Measurements from ENCODE around the gene PCDH9. TPM values are rescaled to one million over a fixed set of nuclear protein-coding genes. Genes with fewer than 3 reads are reported as not detected.

Gene PCDH9
- polyA plus RNA-seq, 5 donors: 1.7 to 3.8 (median 2.4) TPM

- no peak for DNase-seq
Observed at GRCh38 chr13:66576381-66576780, 653.8 kb downstream of the PCDH9 start.

- no peak for DNase-seq
Observed at GRCh38 chr13:66574606-66575005, 655.5 kb downstream of the PCDH9 start.

GRCh38 chr13:66567899-66568612 is 662.1 kb downstream of the PCDH9 start:
- DNase-seq: no peak

- DNase-seq: no peak
Observed at GRCh38 chr13:66565279-66565678, 664.9 kb downstream of the PCDH9 start.

- DNase-seq: no peak
Observed at GRCh38 chr13:66563076-66563475, 667.1 kb downstream of the PCDH9 start.

- DNase-seq: no peak
Observed at GRCh38 chr13:66562054-66562453, 668.1 kb downstream of the PCDH9 start.

- DNase-seq: no peak
Observed at GRCh38 chr13:66560991-66561390, 669.1 kb downstream of the PCDH9 start.

- DNase-seq: no peak
Observed at GRCh38 chr13:66560189-66560588, 669.9 kb downstream of the PCDH9 start.

GRCh38 chr13:66559093-66559492 is 671.0 kb downstream of the PCDH9 start:
- DNase-seq: no peak

GRCh38 chr13:66558506-66558905 is 671.6 kb downstream of the PCDH9 start:
- DNase-seq: no peak

GRCh38 chr13:66557357-66557756 is 672.8 kb downstream of the PCDH9 start:
- no peak for DNase-seq

GRCh38 chr13:66556306-66556705 is 673.8 kb downstream of the PCDH9 start:
- DNase-seq: no peak

GRCh38 chr13:66553391-66553790 is 676.7 kb downstream of the PCDH9 start:
- no peak for DNase-seq

- DNase-seq: no peak
Observed at GRCh38 chr13:66551128-66551527, 679.0 kb downstream of the PCDH9 start.

- no peak for DNase-seq
Observed at GRCh38 chr13:66547685-66548084, 682.5 kb downstream of the PCDH9 start.

GRCh38 chr13:66546534-66547379 is 683.4 kb downstream of the PCDH9 start:
- no peak for DNase-seq

GRCh38 chr13:66543780-66544179 is 686.4 kb downstream of the PCDH9 start:
- DNase-seq: no peak

- no peak for DNase-seq
Observed at GRCh38 chr13:66537417-66537816, 692.7 kb downstream of the PCDH9 start.

- DNase-seq: no peak
Observed at GRCh38 chr13:66536746-66537145, 693.4 kb downstream of the PCDH9 start.

GRCh38 chr13:66534561-66534960 is 695.6 kb downstream of the PCDH9 start:
- no peak for DNase-seq

- DNase-seq: no peak
Observed at GRCh38 chr13:66532845-66533244, 697.3 kb downstream of the PCDH9 start.

GRCh38 chr13:66532146-66532545 is 698.0 kb downstream of the PCDH9 start:
- no peak for DNase-seq

GRCh38 chr13:66530686-66531085 is 699.5 kb downstream of the PCDH9 start:
- DNase-seq: no peak
